GM19395 (cell line): Measurements from ENCODE around the gene PHYHIPL.

Source experiments
- ATAC-seq: cut with Tn5 transposase; IDR thresholded peaks from one replicate; pipeline ENCODE4 v1.9.1; 2021; ENCODE audit warnings: mild to moderate bottlenecking, moderate library complexity; ENCODE audit not compliant: unreplicated experiment

The PHYHIPL gene

GRCh38 chr10:59176241-59177030, at the start of gene PHYHIPL:
TSS of gene PHYHIPL (plus strand) at chr10:59176643. CDS start at chr10:59176854, 211 bp downstream.
- no peak for ATAC-seq

- no peak for ATAC-seq
Observed at GRCh38 chr10:59126991-59127390, 49.5 kb upstream of the PHYHIPL start.

- no peak for ATAC-seq
Observed at GRCh38 chr10:59127991-59128390, 48.5 kb upstream of the PHYHIPL start.

GRCh38 chr10:59129867-59130266, 46.6 kb upstream of the PHYHIPL start:
- ATAC-seq, result no peak

- ATAC-seq, result no peak
Observed at GRCh38 chr10:59131666-59132065, 44.8 kb upstream of the PHYHIPL start.

GRCh38 chr10:59133841-59134593, 42.4 kb upstream of the PHYHIPL start:
- no peak for ATAC-seq

DNA sequence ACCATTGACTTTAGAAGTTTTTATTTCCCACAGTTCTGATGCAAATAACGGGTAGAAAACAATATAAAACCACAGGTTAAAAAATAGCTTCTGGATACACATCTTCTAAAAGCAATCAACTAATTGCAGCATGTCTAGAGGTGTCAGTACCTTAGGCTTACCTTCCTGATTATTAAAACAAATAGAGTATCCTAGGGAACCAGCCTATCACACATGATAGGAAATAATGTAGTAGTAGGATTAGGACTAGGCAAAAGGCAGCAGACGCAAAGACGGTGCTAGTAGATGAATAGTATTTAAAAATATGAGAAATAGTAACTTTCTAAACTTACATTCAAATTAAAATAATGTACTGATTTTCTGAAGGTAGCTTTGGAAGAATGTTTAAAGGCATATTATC, 41.7 kb upstream of the PHYHIPL start:
- no peak for ATAC-seq

- no peak for ATAC-seq
Observed at GRCh38 chr10:59135275-59135674, 41.2 kb upstream of the PHYHIPL start.

- ATAC-seq, result no peak
Observed at GRCh38 chr10:59138052-59138451, 38.4 kb upstream of the PHYHIPL start.

DNA sequence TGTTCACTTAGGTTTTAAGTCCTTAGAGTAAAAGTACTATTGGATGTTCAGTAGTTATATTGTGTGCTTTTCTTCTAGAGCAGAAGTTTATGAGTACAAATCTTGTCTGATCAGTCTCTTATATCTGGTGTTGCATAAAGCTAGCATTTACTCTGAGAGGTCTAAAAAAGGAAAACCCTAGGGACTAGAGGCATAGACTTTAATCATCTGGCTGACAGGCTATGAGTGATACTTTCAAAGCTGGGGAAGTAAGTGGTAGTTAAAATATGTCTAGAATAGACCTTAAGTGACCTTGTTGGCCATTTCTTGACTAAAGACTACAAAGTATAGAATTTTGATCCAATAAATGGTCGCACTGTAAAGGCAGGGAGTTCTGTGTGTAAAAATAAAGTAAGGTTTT, 32.9 kb upstream of the PHYHIPL start:
- ATAC-seq, result no peak

- ATAC-seq, result no peak
Observed at GRCh38 chr10:59148701-59149100, 27.7 kb upstream of the PHYHIPL start.

- ATAC-seq, result no peak
Observed at GRCh38 chr10:59155556-59155955, 20.9 kb upstream of the PHYHIPL start.

DNA sequence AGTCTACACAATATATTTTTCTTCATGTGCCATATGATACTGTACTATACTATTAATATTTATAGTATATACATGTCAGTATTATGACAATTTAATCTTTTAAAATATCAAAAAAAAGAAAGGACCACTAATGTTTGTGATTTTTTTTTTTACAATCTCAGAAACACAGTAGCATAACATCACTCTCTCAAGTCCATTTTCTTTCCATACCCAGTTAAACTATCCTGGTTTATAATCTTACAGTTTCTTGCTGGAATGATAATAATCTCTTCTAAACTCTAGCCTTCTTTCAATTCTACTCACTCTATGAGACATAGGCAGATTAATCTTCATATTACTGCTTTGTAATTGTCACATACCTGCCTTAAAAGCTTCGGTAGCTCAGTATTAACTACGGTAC, 8.9 kb upstream of the PHYHIPL start:
- no peak for ATAC-seq

DNA sequence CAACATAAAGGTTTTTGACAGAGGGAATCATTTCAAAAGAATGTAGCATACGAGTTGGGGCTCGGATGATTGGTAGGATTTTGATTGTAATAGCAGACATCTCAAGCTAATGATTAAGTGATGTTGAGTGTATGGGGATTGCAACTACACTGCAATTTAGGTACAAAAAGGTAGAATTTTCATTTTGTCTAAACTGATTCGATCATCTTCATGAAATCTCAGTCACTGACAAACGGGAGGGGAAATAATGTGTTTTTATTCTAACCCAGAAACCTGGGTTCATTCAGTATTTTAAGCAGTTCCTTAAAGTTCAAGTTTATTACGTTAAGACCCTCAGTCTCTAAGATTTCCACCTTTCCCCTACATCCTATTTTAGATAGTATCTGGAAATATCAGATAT, 3.9 kb upstream of the PHYHIPL start:
- ATAC-seq, result no peak

DNA sequence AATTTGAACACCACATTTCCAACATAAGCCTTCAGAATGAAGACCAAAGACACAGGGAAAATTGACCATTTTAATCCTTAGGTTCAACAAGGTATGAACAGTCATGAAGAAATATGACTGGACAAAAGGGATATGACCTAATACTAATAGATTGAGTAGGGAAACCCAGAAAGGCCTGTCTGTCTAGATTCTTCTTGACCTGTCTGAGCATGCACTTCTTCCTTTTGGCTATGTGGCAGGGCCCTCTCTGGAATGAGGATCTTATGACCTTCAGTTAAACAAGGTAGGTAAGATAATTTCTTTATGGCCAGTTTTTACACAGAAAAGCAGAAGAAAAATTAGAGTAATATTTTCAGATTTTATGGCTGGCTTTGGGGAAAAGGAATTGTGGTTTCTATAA, 3.0 kb upstream of the PHYHIPL start:
- ATAC-seq, result no peak

DNA sequence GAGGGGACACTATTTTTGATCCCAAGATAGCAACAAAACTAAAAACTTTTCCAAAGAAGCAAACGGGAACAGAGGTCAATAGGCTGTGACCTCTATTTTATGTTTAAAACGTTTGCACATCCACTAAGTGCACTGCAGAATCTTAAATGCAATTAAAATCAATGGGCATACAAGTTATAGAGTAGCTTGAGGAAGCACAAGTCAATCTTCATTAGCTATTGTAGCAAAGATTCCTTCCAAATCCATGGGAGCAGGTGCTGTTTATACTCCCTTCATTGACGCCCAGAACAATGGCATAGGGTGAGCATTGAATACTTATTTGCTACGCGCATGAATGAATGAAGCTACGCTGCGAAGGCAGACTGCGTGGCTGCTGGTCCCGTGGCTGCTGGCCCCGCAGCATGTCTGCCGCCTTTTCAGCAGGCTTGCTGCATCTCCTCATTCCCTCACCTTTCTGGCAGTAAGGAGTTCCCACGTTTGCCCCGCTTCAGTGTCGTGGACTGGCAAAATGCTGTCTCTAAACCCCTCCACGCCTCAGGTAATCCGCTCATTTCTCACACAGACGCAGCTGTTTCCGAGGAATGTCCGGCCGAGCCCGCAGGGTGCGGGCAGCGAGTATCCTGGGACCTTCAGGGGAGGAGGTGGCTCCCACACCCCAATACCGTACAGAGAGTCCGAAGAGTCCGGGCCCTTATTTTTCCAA, 754 bp upstream of the PHYHIPL start:
- ATAC-seq, result no peak

- no peak for ATAC-seq
Observed at GRCh38 chr10:59177031-59177797, 771 bp downstream of the PHYHIPL start.

DNA sequence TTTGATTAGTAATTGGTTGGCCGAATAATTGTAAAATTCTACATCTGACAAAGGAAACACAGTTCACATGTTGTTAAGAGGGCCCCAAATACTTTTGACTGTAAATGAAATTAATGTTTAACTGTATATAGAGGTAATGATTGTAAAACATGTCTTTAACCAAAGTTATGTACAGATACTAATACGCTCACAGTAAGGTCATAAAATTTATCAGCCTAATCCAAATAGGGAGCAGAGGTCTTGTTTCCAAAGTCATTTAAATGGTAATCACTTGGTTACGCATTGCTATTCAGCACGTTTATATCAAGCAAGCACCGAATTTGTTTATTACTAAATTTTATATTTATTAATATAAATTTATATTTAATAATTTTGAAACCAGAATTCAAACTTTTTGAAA, 1.4 kb downstream of the PHYHIPL start:
- no peak for ATAC-seq

DNA sequence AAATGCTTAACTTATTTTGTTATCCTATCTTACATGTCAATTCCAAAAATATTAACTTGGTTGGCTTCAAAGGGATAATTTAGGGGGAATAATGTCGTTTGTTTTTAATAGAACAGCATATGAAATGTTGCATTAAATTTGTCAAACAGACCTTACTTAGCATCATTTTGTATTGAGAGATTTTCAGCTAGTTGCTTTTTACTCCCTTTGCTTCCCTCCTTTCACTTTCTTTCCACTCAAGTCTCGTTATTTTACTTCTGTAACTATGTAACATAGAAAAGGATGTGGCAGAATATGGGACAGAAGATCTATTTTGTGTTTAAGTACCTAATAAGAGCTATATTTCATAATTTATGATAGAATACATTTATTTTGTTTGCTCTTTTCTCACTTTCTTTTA, 2.6 kb downstream of the PHYHIPL start:
- no peak for ATAC-seq

GRCh38 chr10:59180689-59181270, 4.3 kb downstream of the PHYHIPL start:
- ATAC-seq, result no peak

DNA sequence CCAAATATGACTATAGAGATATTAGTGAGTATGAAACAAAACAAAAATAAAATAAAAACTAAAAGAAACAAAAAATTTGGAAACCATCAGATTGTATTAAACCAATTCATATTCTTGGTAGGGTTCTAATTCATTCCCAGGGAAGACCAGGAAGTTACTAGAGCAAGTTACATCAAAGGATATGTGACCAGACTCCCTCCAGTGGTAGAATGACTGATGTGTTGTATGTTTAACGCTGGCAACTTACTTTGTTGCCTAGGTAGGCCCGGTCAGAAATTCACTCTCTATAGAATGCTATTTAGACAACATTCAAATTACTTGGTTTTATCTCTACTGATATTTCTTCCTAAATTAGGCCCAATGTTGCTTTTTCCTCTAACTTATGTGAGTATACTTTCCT, 5.2 kb downstream of the PHYHIPL start:
- ATAC-seq, result no peak
